ENCODE results near the gene SLC15A4. TPM values are rescaled to one million over a fixed set of nuclear protein-coding genes. Genes with fewer than 3 reads are reported as not detected.
A peak's percentile ranks its signal among the peaks of the same experiment; 100 is the strongest.

Gene SLC15A4
- total and polyA plus RNA-seq, 8 donors = 6.8 to 14.7 (median 10.6) TPM

DNA sequence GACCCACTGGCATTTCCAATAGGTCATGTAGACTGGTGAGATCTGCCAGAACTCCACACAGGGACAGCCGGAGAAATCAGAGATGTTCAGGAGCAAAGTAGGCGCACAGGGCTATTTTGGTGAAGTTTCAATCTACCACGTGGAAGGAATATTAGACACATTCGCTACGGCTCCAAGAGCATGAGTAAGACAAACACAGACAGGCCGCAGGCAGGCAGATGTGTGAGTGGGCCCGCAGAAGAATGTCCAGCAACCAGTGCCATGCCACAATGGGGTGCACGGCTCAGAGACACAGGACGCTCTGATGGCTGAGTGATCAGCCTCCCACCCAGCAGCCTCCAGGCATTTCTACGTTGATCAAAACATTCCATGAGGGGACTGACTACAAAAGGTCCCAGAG, 10.4 kb downstream of the SLC15A4 start:
- H3K27me3 ChIP-seq = no peaks in the 10 kb centered on the region
- TF ChIP-seq, protein P1, sequence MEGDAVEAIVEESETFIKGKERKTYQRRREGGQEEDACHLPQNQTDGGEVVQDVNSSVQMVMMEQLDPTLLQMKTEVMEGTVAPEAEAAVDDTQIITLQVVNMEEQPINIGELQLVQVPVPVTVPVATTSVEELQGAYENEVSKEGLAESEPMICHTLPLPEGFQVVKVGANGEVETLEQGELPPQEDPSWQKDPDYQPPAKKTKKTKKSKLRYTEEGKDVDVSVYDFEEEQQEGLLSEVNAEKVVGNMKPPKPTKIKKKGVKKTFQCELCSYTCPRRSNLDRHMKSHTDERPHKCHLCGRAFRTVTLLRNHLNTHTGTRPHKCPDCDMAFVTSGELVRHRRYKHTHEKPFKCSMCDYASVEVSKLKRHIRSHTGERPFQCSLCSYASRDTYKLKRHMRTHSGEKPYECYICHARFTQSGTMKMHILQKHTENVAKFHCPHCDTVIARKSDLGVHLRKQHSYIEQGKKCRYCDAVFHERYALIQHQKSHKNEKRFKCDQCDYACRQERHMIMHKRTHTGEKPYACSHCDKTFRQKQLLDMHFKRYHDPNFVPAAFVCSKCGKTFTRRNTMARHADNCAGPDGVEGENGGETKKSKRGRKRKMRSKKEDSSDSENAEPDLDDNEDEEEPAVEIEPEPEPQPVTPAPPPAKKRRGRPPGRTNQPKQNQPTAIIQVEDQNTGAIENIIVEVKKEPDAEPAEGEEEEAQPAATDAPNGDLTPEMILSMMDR (IDR thresholded peaks at IDR 0.05) = no peak
- peaks cover 8 to 44% (median 22%) of the 10 kb centered on the region in 3 donors for H3K4me1 ChIP-seq
- no peaks in the 10 kb centered on the region for H3K9me3 ChIP-seq
- intact Hi-C loops (cut with DNase I) = no loop called here
- no peak overlapping the region for H3K4me3 ChIP-seq
- no peak for ATAC-seq
- whole genome bisulfite sequencing, 2 donors = 96 to 97% methylated on average over 10 of the region's 10 CpGs
- no peak for DNase-seq
- no peak for FAIRE-seq
- peaks cover 0 to 5% (median 0%) of the 10 kb centered on the region in 3 donors for H3K36me3 ChIP-seq
- H3K27ac ChIP-seq = no peak overlapping the region

DNA sequence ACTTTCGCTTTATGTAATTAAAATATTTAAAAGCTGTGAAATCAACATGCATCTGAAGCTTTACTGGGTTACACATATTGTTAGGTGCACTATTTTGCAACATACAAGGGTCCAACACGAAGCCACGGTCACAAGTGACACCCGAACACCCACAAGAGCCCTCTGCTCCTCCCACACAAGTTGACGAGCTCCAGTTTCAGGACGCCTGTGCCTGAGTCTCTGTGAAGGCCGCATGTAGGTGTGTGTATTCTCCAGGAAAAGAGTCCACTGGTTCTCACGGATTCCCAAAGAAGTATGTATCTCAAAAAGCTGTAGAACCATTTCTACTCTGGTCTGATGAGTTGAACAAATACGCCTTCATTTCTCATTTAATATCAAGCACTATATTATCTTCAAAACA, 12.0 kb downstream of the SLC15A4 start:
- peaks cover 0 to 18% (median 0%) of the 10 kb centered on the region in 3 donors for H3K36me3 ChIP-seq
- ATAC-seq (no peak), DNase-seq (no peak), FAIRE-seq (no peak)
- TF ChIP-seq, protein P1 (IDR thresholded peaks at IDR 0.05) = no peak
- 87 to 88% methylated on average over 9 of the region's 9 CpGs for WGBS, 2 donors
- H3K27me3 ChIP-seq = no peaks in the 10 kb centered on the region
- no peak overlapping the region for H3K27ac ChIP-seq
- intact Hi-C loops (cut with DNase I) = no loop called here
- no peaks in the 10 kb centered on the region for H3K9me3 ChIP-seq
- no peak overlapping the region for H3K4me3 ChIP-seq
- peaks cover 4 to 34% (median 12%) of the 10 kb centered on the region in 3 donors for H3K4me1 ChIP-seq

DNA sequence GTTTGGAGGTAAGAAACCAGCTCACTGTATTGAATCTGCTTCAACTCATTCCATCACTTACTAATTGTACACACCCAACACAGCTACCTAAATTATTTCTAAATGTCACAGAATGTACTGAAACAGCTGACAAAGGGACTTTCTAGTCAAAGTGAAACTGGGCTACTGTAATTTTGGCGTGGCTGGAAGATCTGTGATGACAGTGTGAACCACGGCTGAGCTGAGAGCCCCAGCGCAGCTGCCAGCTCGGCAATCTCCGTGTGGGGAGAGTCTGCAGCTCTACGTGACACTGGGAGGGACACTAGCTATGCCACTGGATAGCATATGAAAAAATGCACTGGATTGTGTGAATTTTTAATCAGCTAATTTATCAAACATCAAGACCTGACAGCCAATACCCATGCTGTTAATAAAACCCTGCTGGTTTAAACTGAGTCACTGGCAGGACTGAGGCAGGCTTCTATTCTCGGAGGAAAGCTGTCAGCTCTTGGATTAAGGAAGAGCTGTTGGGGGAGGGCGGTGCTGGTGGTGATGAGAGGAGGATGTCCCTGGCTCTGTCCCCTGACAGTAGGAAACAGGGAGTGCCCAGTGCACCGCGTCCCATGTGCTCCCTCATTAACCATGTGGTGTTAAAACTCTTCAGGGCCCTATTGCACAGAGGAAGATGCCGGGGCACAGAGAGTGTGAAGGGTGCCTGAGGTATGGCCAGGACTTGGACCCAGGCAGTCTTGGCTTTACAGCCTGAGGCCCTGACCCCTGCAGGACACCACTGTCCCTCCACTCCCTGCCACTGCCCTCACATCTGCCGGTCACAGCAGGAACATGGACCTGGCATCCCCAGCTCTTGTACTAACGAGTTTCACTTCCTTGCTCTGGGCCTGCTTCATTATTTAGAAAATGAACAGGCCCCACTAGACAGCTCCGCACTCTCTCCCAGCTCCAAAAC, 13.3 kb downstream of the SLC15A4 start:
- peak overlapping the region in 1 of 4 donors; percentile 4 for H3K27ac ChIP-seq

DNA sequence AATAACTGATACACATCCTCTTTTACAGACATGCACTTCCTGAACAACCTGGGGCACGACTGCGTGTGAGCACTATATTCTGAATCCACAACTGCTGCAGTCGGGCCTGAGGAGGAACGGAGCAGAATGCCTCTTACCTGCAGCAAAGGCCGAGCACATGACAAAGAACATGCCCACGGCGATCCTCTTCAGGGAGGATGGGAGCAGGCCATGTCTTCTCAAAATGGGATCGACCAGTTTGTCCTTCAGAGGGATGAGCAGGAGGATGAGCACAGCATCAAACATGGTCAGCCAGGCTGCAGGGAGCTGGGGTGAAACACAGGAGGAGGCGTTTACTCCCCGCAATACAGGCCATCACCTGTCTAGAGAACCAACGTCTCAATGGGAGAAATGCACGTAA, 15.1 kb downstream of the SLC15A4 start:
- 91 to 93% methylated on average over 12 of the region's 12 CpGs for WGBS, 2 donors
- H3K4me1 ChIP-seq = peaks cover 4 to 24% (median 12%) of the 10 kb centered on the region in 3 donors
- H3K4me3 ChIP-seq = no peak overlapping the region
- TF ChIP-seq, protein P1 (IDR thresholded peaks at IDR 0.05) = no peak
- ATAC-seq (no peak), DNase-seq (no peak), FAIRE-seq (no peak)
- peaks cover 0 to 22% (median 0%) of the 10 kb centered on the region in 3 donors for H3K36me3 ChIP-seq
- no peaks in the 10 kb centered on the region for H3K9me3 ChIP-seq
- no peak overlapping the region for H3K27ac ChIP-seq
- intact Hi-C loops (cut with DNase I) = no loop called here
- no peaks in the 10 kb centered on the region for H3K27me3 ChIP-seq

More for the DNA sequence above, 13.3 kb downstream of the SLC15A4 start:
- Histone ChIP-seq H3K36me3 (peaks cover 0 to 18% (median 0%) of the 10 kb centered on the region in 3 donors), H3K4me3 (no peak overlapping the region), H3K4me1 (peaks cover 4 to 24% (median 12%) of the 10 kb centered on the region in 3 donors), H3K27me3 (no peaks in the 10 kb centered on the region), H3K9me3 (no peaks in the 10 kb centered on the region)
- FAIRE-seq (no peak), ATAC-seq (peak; percentile 30 to 54 (median 51)), DNase-seq (no peak)
- TF ChIP-seq, protein P1 (IDR thresholded peaks at IDR 0.05) = no peak
- intact Hi-C loops (cut with DNase I) = no loop called here
- WGBS, 2 donors = 63 to 75% methylated on average over 14 of the region's 14 CpGs

Data from pancreas (tissue), 10 donors.